A673 (cell line): Measurements from ENCODE around the gene TCEAL5.

Experiments
- CTCF ChIP-seq: fragments of 300-800, 200-600 bp; sonication (generic); conservative IDR thresholded peaks from 2 replicates; pipeline ENCODE4 v1.5.1; 2017; ENCODE audit warnings: low read depth, mild to moderate bottlenecking, antibody characterized with exemption, low read length, moderate library complexity, mixed read lengths
- EZH2 ChIP-seq: fragments of 200-600 bp; sonication (generic); IDR thresholded peaks from 2 replicates; pipeline ENCODE4 v1.6.1; 2017; ENCODE audit warnings: borderline replicate concordance, low read depth, mild to moderate bottlenecking, mixed read lengths, antibody characterized with exemption, low read length; ENCODE audit not compliant: poor library complexity, severe bottlenecking

DNA sequence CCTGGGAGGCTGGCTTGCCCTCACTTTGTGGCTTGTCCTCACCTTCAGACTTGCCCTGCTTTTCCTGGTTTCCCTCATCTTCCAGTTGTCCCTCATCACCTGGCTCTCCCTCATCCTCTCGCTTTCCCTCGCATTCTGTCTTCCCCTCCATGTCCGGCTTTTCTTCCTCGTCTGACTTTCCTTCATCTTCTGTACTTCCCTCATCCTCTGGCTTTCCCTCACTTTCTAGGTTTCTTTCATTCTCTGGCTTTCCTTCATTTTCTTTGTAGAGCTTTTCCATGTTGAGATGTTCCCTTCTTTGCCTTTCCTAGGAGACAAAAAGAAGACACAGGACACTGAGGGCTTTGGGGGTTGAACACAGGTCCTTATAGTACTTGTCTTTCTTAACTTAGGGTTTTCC lies 2.3 kb downstream of the TCEAL5 start:
- TF ChIP-seq CTCF (no peak), EZH2 (no peak)
